GM18502 (cell line): Measurements from ENCODE around the gene OSBPL1A.
"Not testable (repeated sequence)": the region's sequence is repeated elsewhere in the genome, so short reads cannot be mapped to it uniquely, and the experiment has no call there.

Experiments
- ATAC-seq: cut with Tn5 transposase; IDR thresholded peaks from one replicate; pipeline ENCODE4 v1.9.1; 2021; ENCODE audit warnings: mild to moderate bottlenecking; ENCODE audit not compliant: unreplicated experiment, poor library complexity

The OSBPL1A gene

GRCh38 chr18:24398540-24398939, 916 bp upstream of the OSBPL1A start:
- ATAC-seq = no peak

GRCh38 chr18:24397131-24397693, 412 bp downstream of the OSBPL1A start:
- ATAC-seq = peak; percentile 19

GRCh38 chr18:24396082-24396633, 1.5 kb downstream of the OSBPL1A start:
- ATAC-seq = no peak

GRCh38 chr18:24395049-24395795, 2.4 kb downstream of the OSBPL1A start:
- ATAC-seq = no peak

- no peak for ATAC-seq
Measured at GRCh38 chr18:24388957-24389356, 8.7 kb downstream of the OSBPL1A start.

GRCh38 chr18:24386681-24387080, 10.9 kb downstream of the OSBPL1A start:
- ATAC-seq = no peak

- ATAC-seq = no peak
Measured at GRCh38 chr18:24381126-24381525, 16.5 kb downstream of the OSBPL1A start.

- no peak for ATAC-seq
Measured at GRCh38 chr18:24380163-24380747, 17.4 kb downstream of the OSBPL1A start.

GRCh38 chr18:24378598-24378997, 19.0 kb downstream of the OSBPL1A start:
- ATAC-seq = no peak

GRCh38 chr18:24376531-24376930, 21.1 kb downstream of the OSBPL1A start:
- not testable (repeated sequence) for ATAC-seq

GRCh38 chr18:24373328-24373727, 24.3 kb downstream of the OSBPL1A start:
- no peak for ATAC-seq

- ATAC-seq = no peak
Measured at GRCh38 chr18:24372279-24372872, 25.2 kb downstream of the OSBPL1A start.

GRCh38 chr18:24370120-24370519, 27.5 kb downstream of the OSBPL1A start:
- ATAC-seq = no peak

GRCh38 chr18:24369426-24369825, 28.2 kb downstream of the OSBPL1A start:
- no peak for ATAC-seq

GRCh38 chr18:24368749-24369148, 28.9 kb downstream of the OSBPL1A start:
- no peak for ATAC-seq

GRCh38 chr18:24366328-24366727, 31.3 kb downstream of the OSBPL1A start:
- ATAC-seq = no peak

- no peak for ATAC-seq
Measured at GRCh38 chr18:24364177-24364576, 33.4 kb downstream of the OSBPL1A start.

- ATAC-seq = no peak
Measured at GRCh38 chr18:24362757-24363156, 34.9 kb downstream of the OSBPL1A start.

GRCh38 chr18:24359787-24360530, 37.7 kb downstream of the OSBPL1A start:
- ATAC-seq = peak; percentile 66

GRCh38 chr18:24354278-24354677, 43.3 kb downstream of the OSBPL1A start:
- no peak for ATAC-seq
